Activated naive CD8-positive, alpha-beta T cell treated with anti-CD3 and anti-CD28 coated beads, Interleukin-2, amount 10 ng/mL, durations not matched to agents 7 days and 5 days (primary cell): ENCODE measurements around the gene PARM1. TPM values are rescaled to one million over a fixed set of nuclear protein-coding genes. Genes with fewer than 3 reads are reported as not detected.

Source experiments
- ATAC-seq: fragments of 150-1000 bp; cut with Tn5 transposase; one replicate; pipeline ENCODE4 v1.10.0; 2021; ENCODE audit warnings: low read depth, moderate library complexity
- POLR2A ChIA-PET: fragments of 350-600 bp; sonication (Branson Sonifier 250); formaldehyde crosslinking; loops from one replicate; lab custom pipeline; 2021; ENCODE audit warnings: antibody characterized with exemption; lab: Charles Lee
- DNase-seq: peaks from one replicate; pipeline ENCODE4 v3.0.0; 2021
- H3K27ac Mint-ChIP-seq: one replicate; pipeline ENCODE4 v1.8.0; 2022; ENCODE audit warnings: mild to moderate bottlenecking, mixed read lengths
- H3K27me3 Mint-ChIP-seq: one replicate; pipeline ENCODE4 v1.8.0; 2022; ENCODE audit warnings: mild to moderate bottlenecking, moderate library complexity, mixed read lengths
- H3K36me3 Mint-ChIP-seq: one replicate; pipeline ENCODE4 v1.8.0; 2021; ENCODE audit warnings: mild to moderate bottlenecking, mixed read lengths
- H3K4me1 Mint-ChIP-seq: one replicate; pipeline ENCODE4 v1.8.0; 2021; ENCODE audit warnings: mixed read lengths
- H3K4me3 Mint-ChIP-seq: one replicate; pipeline ENCODE4 v1.8.0; 2022; ENCODE audit warnings: mild to moderate bottlenecking, moderate library complexity, mixed read lengths
- H3K9me3 Mint-ChIP-seq: one replicate; pipeline ENCODE4 v1.8.0; 2021; ENCODE audit warnings: mixed read lengths
- total RNA-seq, 2 experiments: library from RNA; stranded (reverse); gene quantifications; one replicate each; pipeline ENCODE4 v1.2.3, GENCODE V29; 2021

Gene PARM1
- total RNA-seq, 2 experiments from 2014 or later: not detected

GRCh38 chr4:75035321-75035720 is 102.4 kb downstream of the PARM1 start:
- DNase-seq (no peak), ATAC-seq (no peak)
- Mint-ChIP-seq H3K36me3 (no peaks in the 10 kb centered on the region), H3K4me3 (no peak overlapping the region), H3K9me3 (no peaks in the 10 kb centered on the region), H3K27me3 (no peaks in the 10 kb centered on the region), H3K27ac (no peak overlapping the region), H3K4me1 (no peaks in the 10 kb centered on the region)
- POLR2A ChIA-PET: no interaction called here

GRCh38 chr4:75036046-75036830 is 103.3 kb downstream of the PARM1 start:
- H3K4me1 Mint-ChIP-seq: no peaks in the 10 kb centered on the region
- POLR2A ChIA-PET: no interaction called here
- DNase-seq (no peak), ATAC-seq (no peak)
- H3K36me3 Mint-ChIP-seq: no peaks in the 10 kb centered on the region
- H3K4me3 Mint-ChIP-seq: no peak overlapping the region
- H3K27ac Mint-ChIP-seq: no peak overlapping the region
- no peaks in the 10 kb centered on the region for H3K9me3 Mint-ChIP-seq
- H3K27me3 Mint-ChIP-seq: no peaks in the 10 kb centered on the region

GRCh38 chr4:75037252-75037651 is 104.3 kb downstream of the PARM1 start:
- Mint-ChIP-seq H3K4me3 (no peak overlapping the region), H3K36me3 (no peaks in the 10 kb centered on the region), H3K27ac (no peak overlapping the region), H3K27me3 (no peaks in the 10 kb centered on the region), H3K9me3 (no peaks in the 10 kb centered on the region), H3K4me1 (no peaks in the 10 kb centered on the region)
- ATAC-seq (no peak), DNase-seq (no peak)
- POLR2A ChIA-PET: no interaction called here

- Mint-ChIP-seq H3K4me3 (no peak overlapping the region), H3K27ac (no peak overlapping the region), H3K27me3 (no peaks in the 10 kb centered on the region), H3K9me3 (no peaks in the 10 kb centered on the region), H3K4me1 (no peaks in the 10 kb centered on the region), H3K36me3 (no peaks in the 10 kb centered on the region)
- DNase-seq (no peak), ATAC-seq (no peak)
- POLR2A ChIA-PET: no interaction called here
Measured at GRCh38 chr4:75038376-75038775, 105.5 kb downstream of the PARM1 start.

GRCh38 chr4:75040703-75041102 is 107.8 kb downstream of the PARM1 start:
- Mint-ChIP-seq H3K27ac (no peak overlapping the region), H3K27me3 (no peaks in the 10 kb centered on the region), H3K4me3 (no peak overlapping the region), H3K4me1 (no peaks in the 10 kb centered on the region), H3K36me3 (no peaks in the 10 kb centered on the region), H3K9me3 (peaks cover 2% of the 10 kb centered on the region)
- DNase-seq (no peak), ATAC-seq (no peak)
- POLR2A ChIA-PET: no interaction called here

GRCh38 chr4:75042601-75043208 is 109.8 kb downstream of the PARM1 start:
- DNase-seq (no peak), ATAC-seq (no peak)
- Mint-ChIP-seq H3K4me1 (no peaks in the 10 kb centered on the region), H3K27ac (no peak overlapping the region), H3K36me3 (no peaks in the 10 kb centered on the region), H3K9me3 (peaks cover 2% of the 10 kb centered on the region), H3K4me3 (no peak overlapping the region), H3K27me3 (no peaks in the 10 kb centered on the region)
- POLR2A ChIA-PET: no interaction called here

GRCh38 chr4:75046226-75046625 is 113.3 kb downstream of the PARM1 start:
- no peaks in the 10 kb centered on the region for H3K4me1 Mint-ChIP-seq
- POLR2A ChIA-PET: no interaction called here
- no peaks in the 10 kb centered on the region for H3K36me3 Mint-ChIP-seq
- no peak overlapping the region for H3K27ac Mint-ChIP-seq
- no peak overlapping the region for H3K4me3 Mint-ChIP-seq
- no peak for ATAC-seq
- no peak for DNase-seq
- H3K27me3 Mint-ChIP-seq: no peaks in the 10 kb centered on the region
- H3K9me3 Mint-ChIP-seq: peaks cover 2% of the 10 kb centered on the region

GRCh38 chr4:75046641-75047040 is 113.7 kb downstream of the PARM1 start:
- Mint-ChIP-seq H3K36me3 (no peaks in the 10 kb centered on the region), H3K4me3 (no peak overlapping the region), H3K4me1 (no peaks in the 10 kb centered on the region), H3K27me3 (no peaks in the 10 kb centered on the region), H3K9me3 (peaks cover 2% of the 10 kb centered on the region), H3K27ac (no peak overlapping the region)
- no peak for ATAC-seq
- POLR2A ChIA-PET: no interaction called here
- DNase-seq: no peak

- no peaks in the 10 kb centered on the region for H3K36me3 Mint-ChIP-seq
- peaks cover 2% of the 10 kb centered on the region for H3K9me3 Mint-ChIP-seq
- no peaks in the 10 kb centered on the region for H3K27me3 Mint-ChIP-seq
- H3K4me1 Mint-ChIP-seq: no peaks in the 10 kb centered on the region
- no peak overlapping the region for H3K27ac Mint-ChIP-seq
- ATAC-seq (no peak), DNase-seq (no peak)
- POLR2A ChIA-PET: no interaction called here
- H3K4me3 Mint-ChIP-seq: no peak overlapping the region
Measured at GRCh38 chr4:75048208-75048879, 115.4 kb downstream of the PARM1 start.

- no peak for ATAC-seq
- H3K4me1 Mint-ChIP-seq: no peaks in the 10 kb centered on the region
- DNase-seq: no peak
- H3K36me3 Mint-ChIP-seq: no peaks in the 10 kb centered on the region
- H3K9me3 Mint-ChIP-seq: no peaks in the 10 kb centered on the region
- POLR2A ChIA-PET: no interaction called here
- H3K4me3 Mint-ChIP-seq: no peak overlapping the region
- H3K27me3 Mint-ChIP-seq: no peaks in the 10 kb centered on the region
- H3K27ac Mint-ChIP-seq: no peak overlapping the region
Measured at GRCh38 chr4:75051431-75051830, 118.5 kb downstream of the PARM1 start.

- DNase-seq (no peak), ATAC-seq (no peak)
- no peaks in the 10 kb centered on the region for H3K27me3 Mint-ChIP-seq
- no peaks in the 10 kb centered on the region for H3K36me3 Mint-ChIP-seq
- no peaks in the 10 kb centered on the region for H3K9me3 Mint-ChIP-seq
- H3K4me3 Mint-ChIP-seq: no peak overlapping the region
- POLR2A ChIA-PET: no interaction called here
- H3K27ac Mint-ChIP-seq: no peak overlapping the region
- no peaks in the 10 kb centered on the region for H3K4me1 Mint-ChIP-seq
Measured at GRCh38 chr4:75053352-75053751, 120.4 kb downstream of the PARM1 start.

GRCh38 chr4:75054078-75054477 is 121.2 kb downstream of the PARM1 start:
- H3K27me3 Mint-ChIP-seq: no peaks in the 10 kb centered on the region
- no peak overlapping the region for H3K4me3 Mint-ChIP-seq
- DNase-seq (no peak), ATAC-seq (no peak)
- H3K36me3 Mint-ChIP-seq: no peaks in the 10 kb centered on the region
- H3K9me3 Mint-ChIP-seq: no peaks in the 10 kb centered on the region
- H3K4me1 Mint-ChIP-seq: no peaks in the 10 kb centered on the region
- no peak overlapping the region for H3K27ac Mint-ChIP-seq
- POLR2A ChIA-PET: no interaction called here

GRCh38 chr4:75056277-75056676 is 123.4 kb downstream of the PARM1 start:
- H3K27ac Mint-ChIP-seq: no peak overlapping the region
- H3K4me3 Mint-ChIP-seq: no peak overlapping the region
- DNase-seq: no peak
- no peaks in the 10 kb centered on the region for H3K36me3 Mint-ChIP-seq
- no peaks in the 10 kb centered on the region for H3K27me3 Mint-ChIP-seq
- ATAC-seq: no peak
- H3K4me1 Mint-ChIP-seq: no peaks in the 10 kb centered on the region
- POLR2A ChIA-PET: no interaction called here
- H3K9me3 Mint-ChIP-seq: no peaks in the 10 kb centered on the region

GRCh38 chr4:75057369-75057768 is 124.5 kb downstream of the PARM1 start:
- Mint-ChIP-seq H3K27ac (no peak overlapping the region), H3K9me3 (no peaks in the 10 kb centered on the region), H3K27me3 (no peaks in the 10 kb centered on the region), H3K4me1 (no peaks in the 10 kb centered on the region), H3K4me3 (no peak overlapping the region), H3K36me3 (no peaks in the 10 kb centered on the region)
- POLR2A ChIA-PET: no interaction called here
- DNase-seq (no peak), ATAC-seq (no peak)
